ENCODE data around the gene SLC10A3. TPM values are rescaled to one million over a fixed set of nuclear protein-coding genes. Genes with fewer than 3 reads are reported as not detected.

Gene SLC10A3
- polyA plus RNA-seq, 2 donors = 24.7 to 26.3 TPM

DNA sequence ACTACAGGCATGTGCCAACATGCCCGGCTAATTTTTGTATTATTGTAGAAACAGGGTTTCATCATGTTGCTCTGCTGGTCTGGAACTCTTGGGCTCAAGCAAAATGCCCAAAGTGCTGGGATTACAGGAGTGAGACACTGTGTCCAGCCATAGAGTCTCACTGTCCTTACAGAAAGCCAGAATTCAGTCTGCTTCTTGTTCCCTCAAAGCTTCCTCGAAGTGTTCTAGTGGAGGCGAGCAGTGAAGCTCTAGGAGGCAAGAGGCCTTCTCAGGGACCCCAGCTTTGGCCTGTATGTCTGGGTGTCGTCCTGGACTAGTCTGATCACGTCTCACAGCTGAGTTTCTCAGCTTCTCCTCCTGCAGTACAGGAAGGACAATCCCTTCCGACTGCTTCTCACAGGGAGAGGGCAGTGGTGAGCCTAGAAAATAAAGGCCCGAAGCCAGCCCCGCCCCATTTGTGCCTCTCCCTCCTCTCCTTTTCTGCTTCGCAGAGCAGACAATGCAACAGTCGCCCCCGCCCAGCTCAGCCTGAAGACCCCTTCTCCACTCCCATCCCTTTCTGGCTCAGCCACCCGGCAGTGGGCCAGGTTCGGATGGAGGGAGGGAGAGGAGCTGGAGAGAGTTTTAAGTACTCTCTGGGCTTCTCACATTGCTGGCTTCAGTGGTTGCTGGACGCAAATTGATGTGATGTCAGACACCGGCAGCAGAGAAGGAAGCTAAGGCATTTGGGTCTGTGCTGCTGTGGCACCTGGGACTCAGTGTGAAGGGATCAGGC lies 36.7 kb upstream of the SLC10A3 start:
- H3K9me3 ChIP-seq (ENCODE audit: control insufficient read depth in 2 of 2, insufficient read depth in 1 of 2, low read depth in 1 of 2, low read length in 1 of 2) = no peaks in the 10 kb centered on the region
- no peak overlapping the region for H3K4me3 ChIP-seq (ENCODE audit: low read depth in 1 of 2, low read length in 2 of 2)
- 4 to 27% methylated on average over 15 of the region's 15 CpGs for WGBS, 2 donors
- peaks cover 0 to 2% of the 10 kb centered on the region in 2 donors for H3K4me1 ChIP-seq (ENCODE audit: control insufficient read depth in 2 of 2, insufficient read depth in 2 of 2, low read length in 1 of 2)
- peaks cover 0 to under 1% of the 10 kb centered on the region in 2 donors for H3K36me3 ChIP-seq (ENCODE audit: control insufficient read depth in 2 of 2, insufficient read depth in 2 of 2, low read length in 1 of 2)
- H3K27me3 ChIP-seq (ENCODE audit: control insufficient read depth in 1 of 2, insufficient read depth in 2 of 2, low read length in 2 of 2) = no peaks in the 10 kb centered on the region
- peak overlapping the region; percentile 84 to 96 for H3K27ac ChIP-seq (ENCODE audit: low read depth in 2 of 2, low read length in 1 of 2)

DNA sequence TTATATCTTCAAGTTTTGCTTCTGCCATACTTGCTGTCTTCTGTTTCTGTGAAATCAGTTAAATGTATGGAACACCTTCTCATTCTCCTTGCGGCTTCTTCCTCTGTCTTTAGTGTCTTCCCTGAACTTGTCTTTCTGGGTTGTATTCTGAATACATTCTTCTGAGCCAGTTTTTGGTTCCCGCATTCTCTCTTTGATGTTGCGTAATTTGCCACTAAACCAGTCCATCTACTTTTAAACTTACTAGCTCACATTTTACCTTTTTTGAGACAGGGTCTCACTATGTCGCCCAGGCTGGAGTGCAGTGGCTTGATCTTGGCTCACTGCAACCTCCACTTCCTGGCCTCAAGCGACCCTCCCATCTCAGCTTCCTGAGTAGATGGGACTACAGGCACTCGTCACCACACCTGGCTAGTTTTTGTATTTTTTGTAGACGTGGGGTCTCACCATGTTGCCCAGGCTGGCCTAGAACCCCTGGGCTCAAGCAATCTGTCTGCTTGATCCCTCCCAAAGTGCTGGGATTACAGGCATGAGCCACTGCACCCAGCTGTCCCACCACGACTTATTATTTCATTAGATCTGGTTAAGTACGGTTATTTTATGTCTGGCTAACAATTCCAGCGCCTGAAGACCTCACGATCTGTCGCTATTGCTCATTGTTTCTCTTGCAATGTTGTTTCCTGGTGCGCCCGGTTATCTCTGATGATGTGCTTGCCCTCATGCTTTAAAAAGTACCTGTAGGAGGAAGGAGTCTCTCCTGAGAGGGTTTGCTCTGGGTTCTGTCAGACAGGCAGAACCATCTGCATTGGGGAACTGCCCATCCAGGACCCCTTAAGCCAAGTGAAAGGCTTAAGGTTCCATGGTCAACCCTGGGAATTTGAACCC lies 35.4 kb upstream of the SLC10A3 start:
- peak overlapping the region; percentile 81 to 96 for H3K27ac ChIP-seq (ENCODE audit: low read depth in 2 of 2, low read length in 1 of 2)
- H3K9me3 ChIP-seq (ENCODE audit: control insufficient read depth in 2 of 2, insufficient read depth in 1 of 2, low read depth in 1 of 2, low read length in 1 of 2) = no peaks in the 10 kb centered on the region
- no peak overlapping the region for H3K4me3 ChIP-seq (ENCODE audit: low read depth in 1 of 2, low read length in 2 of 2)
- H3K27me3 ChIP-seq (ENCODE audit: control insufficient read depth in 1 of 2, insufficient read depth in 2 of 2, low read length in 2 of 2) = no peaks in the 10 kb centered on the region
- 60 to 75% methylated on average over 14 of the region's 14 CpGs for WGBS, 2 donors
- peaks cover 0 to 2% of the 10 kb centered on the region in 2 donors for H3K4me1 ChIP-seq (ENCODE audit: control insufficient read depth in 2 of 2, insufficient read depth in 2 of 2, low read length in 1 of 2)
- no peaks in the 10 kb centered on the region for H3K36me3 ChIP-seq (ENCODE audit: control insufficient read depth in 2 of 2, insufficient read depth in 2 of 2, low read length in 1 of 2)

DNA sequence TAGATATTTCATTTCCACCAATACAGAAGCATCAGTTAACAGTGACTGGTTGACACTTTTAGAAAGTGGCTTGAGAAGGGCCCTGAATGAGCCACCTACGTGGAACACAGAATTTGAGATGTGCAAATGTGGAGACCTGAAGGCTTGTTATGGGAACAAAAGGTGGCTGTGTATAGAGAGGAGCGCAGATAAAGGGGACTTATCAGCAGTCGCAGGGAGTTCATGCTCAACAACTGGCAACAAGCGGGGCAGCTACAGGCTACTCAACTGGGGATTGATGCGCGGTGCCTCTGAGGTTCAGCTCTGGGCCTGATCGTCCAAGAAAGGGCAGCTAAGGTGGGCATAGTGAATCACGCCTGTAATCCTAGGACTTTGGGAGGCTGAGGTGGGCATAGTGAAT lies 29.0 kb upstream of the SLC10A3 start:
- Histone ChIP-seq H3K9me3 (ENCODE audit: control insufficient read depth in 2 of 2, insufficient read depth in 1 of 2, low read depth in 1 of 2, low read length in 1 of 2) (no peaks in the 10 kb centered on the region), H3K27me3 (ENCODE audit: control insufficient read depth in 1 of 2, insufficient read depth in 2 of 2, low read length in 2 of 2) (no peaks in the 10 kb centered on the region), H3K4me3 (ENCODE audit: low read depth in 1 of 2, low read length in 2 of 2) (no peak overlapping the region), H3K27ac (ENCODE audit: low read depth in 2 of 2, low read length in 1 of 2) (no peak overlapping the region), H3K36me3 (ENCODE audit: control insufficient read depth in 2 of 2, insufficient read depth in 2 of 2, low read length in 1 of 2) (no peaks in the 10 kb centered on the region), H3K4me1 (ENCODE audit: control insufficient read depth in 2 of 2, insufficient read depth in 2 of 2, low read length in 1 of 2) (no peaks in the 10 kb centered on the region)
- WGBS, 2 donors = 92 to 97% methylated on average over 8 of the region's 8 CpGs

DNA sequence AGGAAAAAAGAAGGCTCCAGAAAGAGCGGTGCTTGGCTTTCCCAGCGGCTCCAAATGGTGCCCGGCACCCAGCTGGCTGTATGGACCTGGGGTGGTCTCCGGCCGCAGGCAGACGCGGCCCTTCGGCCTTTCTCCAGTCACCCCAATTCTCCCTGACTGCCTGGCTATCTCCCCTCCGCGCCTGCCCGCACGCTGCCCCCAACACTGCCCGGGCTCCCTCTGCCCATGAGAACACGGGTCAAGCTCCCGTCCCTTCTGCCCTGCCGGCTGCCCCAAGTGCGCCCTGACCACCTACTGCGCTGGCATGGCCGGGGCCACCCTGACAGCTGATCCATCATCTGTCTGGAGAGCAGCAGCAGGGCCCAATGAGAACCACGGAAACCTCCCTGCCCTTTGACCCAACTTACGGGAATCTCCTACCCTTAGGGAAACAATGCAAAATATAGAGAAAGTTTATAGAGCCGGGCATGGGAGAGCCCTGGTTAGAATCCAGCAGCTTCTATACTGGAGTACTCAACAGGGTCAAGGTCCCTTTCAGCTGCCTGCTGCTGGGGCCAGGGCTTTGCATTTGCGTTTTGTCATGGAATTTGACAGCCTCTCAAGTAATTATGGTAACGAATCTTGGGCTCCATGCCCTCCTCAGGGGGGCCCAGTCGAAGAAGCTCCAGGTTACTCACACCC lies 26.8 kb upstream of the SLC10A3 start:
- H3K4me1 ChIP-seq (ENCODE audit: control insufficient read depth in 2 of 2, insufficient read depth in 2 of 2, low read length in 1 of 2) = no peaks in the 10 kb centered on the region
- no peaks in the 10 kb centered on the region for H3K9me3 ChIP-seq (ENCODE audit: control insufficient read depth in 2 of 2, insufficient read depth in 1 of 2, low read depth in 1 of 2, low read length in 1 of 2)
- no peak overlapping the region for H3K4me3 ChIP-seq (ENCODE audit: low read depth in 1 of 2, low read length in 2 of 2)
- no peaks in the 10 kb centered on the region for H3K36me3 ChIP-seq (ENCODE audit: control insufficient read depth in 2 of 2, insufficient read depth in 2 of 2, low read length in 1 of 2)
- 47 to 49% methylated on average over 25 of the region's 25 CpGs for WGBS, 2 donors
- H3K27ac ChIP-seq (ENCODE audit: low read depth in 2 of 2, low read length in 1 of 2) = peak overlapping the region; percentile 88 to 95
- no peaks in the 10 kb centered on the region for H3K27me3 ChIP-seq (ENCODE audit: control insufficient read depth in 1 of 2, insufficient read depth in 2 of 2, low read length in 2 of 2)

DNA sequence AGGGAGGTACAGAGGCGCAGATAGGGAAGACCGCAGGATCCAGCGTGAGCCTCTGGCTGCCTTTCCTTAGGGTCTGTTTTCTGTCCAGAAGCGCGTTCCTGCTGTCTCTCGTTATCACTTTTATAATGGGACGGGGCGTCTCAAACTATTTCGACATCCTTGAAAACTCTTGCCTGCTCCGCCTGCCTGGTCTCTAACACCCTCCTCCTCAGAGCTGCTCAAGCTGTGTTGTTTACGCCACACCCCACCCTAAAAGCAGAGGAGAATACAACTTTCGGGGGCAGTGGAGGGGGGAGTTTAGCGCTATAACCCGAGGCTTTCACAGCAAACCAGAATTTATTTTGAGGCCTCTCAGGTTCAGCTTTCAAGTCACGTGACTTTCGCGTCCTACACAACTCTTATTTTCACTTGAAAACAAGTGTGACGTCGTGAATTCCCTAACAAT lies 26.2 kb upstream of the SLC10A3 start:
- Histone ChIP-seq H3K36me3 (ENCODE audit: control insufficient read depth in 2 of 2, insufficient read depth in 2 of 2, low read length in 1 of 2) (no peaks in the 10 kb centered on the region), H3K27me3 (ENCODE audit: control insufficient read depth in 1 of 2, insufficient read depth in 2 of 2, low read length in 2 of 2) (no peaks in the 10 kb centered on the region), H3K4me1 (ENCODE audit: control insufficient read depth in 2 of 2, insufficient read depth in 2 of 2, low read length in 1 of 2) (no peaks in the 10 kb centered on the region), H3K9me3 (ENCODE audit: control insufficient read depth in 2 of 2, insufficient read depth in 1 of 2, low read depth in 1 of 2, low read length in 1 of 2) (no peaks in the 10 kb centered on the region), H3K27ac (ENCODE audit: low read depth in 2 of 2, low read length in 1 of 2) (peak overlapping the region; percentile 88 to 95), H3K4me3 (ENCODE audit: low read depth in 1 of 2, low read length in 2 of 2) (peak overlapping the region; percentile 23 to 56)
- 2 to 28% methylated on average over 19 of the region's 19 CpGs for WGBS, 2 donors

DNA sequence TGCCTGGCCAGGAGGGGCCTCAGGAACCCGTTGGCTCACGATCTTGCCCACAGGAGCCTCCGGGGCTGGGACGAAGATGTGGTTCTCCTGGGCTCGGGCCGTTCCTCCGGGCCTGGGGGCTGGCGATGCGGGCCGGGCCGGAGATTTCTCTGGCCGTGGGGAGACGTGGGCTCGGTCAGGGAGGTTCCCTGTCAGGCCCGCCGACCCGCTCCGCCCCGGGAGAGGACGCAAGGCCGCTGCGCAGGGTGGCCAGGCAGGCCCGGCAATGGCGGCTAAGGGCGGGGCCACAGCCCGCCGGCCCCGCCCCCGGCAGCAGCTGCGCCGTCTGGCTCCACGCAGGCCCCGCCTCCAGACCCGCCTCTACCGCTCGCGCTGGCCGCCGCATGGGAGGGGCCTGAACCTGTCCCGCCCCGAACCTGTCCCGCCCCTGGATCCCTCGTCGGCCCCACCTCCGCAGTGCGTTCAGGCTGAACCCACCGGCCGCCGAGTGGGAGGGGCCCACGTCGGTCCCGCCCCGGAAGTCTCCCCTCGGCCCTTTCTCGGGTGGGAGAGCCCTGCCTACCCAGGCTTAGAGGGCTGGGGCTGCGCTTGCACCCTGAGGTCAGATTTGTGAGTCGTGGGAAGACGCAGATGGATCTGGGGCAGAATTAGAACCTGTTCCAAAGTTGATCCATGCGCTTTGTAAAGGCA lies 25.7 kb upstream of the SLC10A3 start, which contains the start of gene FAM3A:
TSS of gene FAM3A (minus strand) at position 267 of the 690 bp plus-strand sequence. CDS start 460 bp downstream, outside the sequence.
- H3K27ac ChIP-seq (ENCODE audit: low read depth in 2 of 2, low read length in 1 of 2) = peak within 1 kb of the TSS; percentile 88 to 95
- H3K4me3 ChIP-seq (ENCODE audit: low read depth in 1 of 2, low read length in 2 of 2) = peak within 1 kb of the TSS; percentile 52 to 68
- H3K9me3 ChIP-seq (ENCODE audit: control insufficient read depth in 2 of 2, insufficient read depth in 1 of 2, low read depth in 1 of 2, low read length in 1 of 2) = no peaks in the 10 kb centered on the region
- no peaks in the 10 kb centered on the region for H3K4me1 ChIP-seq (ENCODE audit: control insufficient read depth in 2 of 2, insufficient read depth in 2 of 2, low read length in 1 of 2)
- no peaks in the 10 kb centered on the region for H3K27me3 ChIP-seq (ENCODE audit: control insufficient read depth in 1 of 2, insufficient read depth in 2 of 2, low read length in 2 of 2)
- no peaks in the 10 kb centered on the region for H3K36me3 ChIP-seq (ENCODE audit: control insufficient read depth in 2 of 2, insufficient read depth in 2 of 2, low read length in 1 of 2)
- 1 to 37% methylated on average over 31 to 57 of the region's 59 CpGs for WGBS, 2 donors

DNA sequence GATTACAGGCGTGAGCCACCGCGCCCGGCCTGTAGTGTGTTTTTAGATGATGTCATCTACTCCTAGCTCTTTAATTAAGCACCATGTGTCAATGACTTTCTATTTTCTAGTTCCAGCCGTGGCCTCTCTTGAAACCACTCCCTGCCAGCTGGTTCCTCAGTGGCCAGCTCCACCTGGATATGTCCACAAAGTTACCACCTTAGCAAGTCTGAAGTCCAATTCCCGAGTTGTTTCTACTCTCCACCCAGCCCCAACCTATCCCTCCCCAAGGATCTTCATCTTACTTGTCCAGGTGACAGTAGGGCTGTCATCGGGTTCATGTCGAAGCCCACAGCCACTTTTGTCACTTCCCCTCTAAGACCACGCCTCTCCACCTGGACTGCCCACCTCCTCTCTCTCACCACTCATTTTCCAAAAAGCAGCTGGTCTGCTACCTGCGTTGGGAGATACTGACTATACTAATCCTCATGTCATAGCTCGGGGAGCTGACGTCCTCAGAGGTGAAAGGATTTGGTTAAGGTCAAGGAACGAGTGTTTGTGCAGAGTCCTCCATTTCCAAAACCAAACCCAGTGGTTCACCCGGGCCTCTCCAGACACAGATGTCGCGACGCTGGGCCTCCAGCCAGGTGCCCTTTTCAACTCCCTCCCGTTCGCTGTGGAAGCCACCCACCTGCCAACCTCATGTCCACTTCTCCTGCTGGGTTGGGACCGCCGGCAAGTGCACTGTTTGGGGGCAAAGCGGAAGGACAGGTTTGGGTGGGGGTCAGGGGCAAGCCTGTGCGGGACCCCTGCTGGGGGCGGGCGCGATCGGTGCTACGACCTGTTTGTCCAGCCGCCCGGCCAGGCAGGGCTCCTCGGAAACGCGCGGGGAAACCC lies 24.9 kb upstream of the SLC10A3 start:
- no peaks in the 10 kb centered on the region for H3K4me1 ChIP-seq (ENCODE audit: control insufficient read depth in 2 of 2, insufficient read depth in 2 of 2, low read length in 1 of 2)
- no peaks in the 10 kb centered on the region for H3K9me3 ChIP-seq (ENCODE audit: control insufficient read depth in 2 of 2, insufficient read depth in 1 of 2, low read depth in 1 of 2, low read length in 1 of 2)
- H3K27ac ChIP-seq (ENCODE audit: low read depth in 2 of 2, low read length in 1 of 2) = peak overlapping the region; percentile 73 to 90
- H3K36me3 ChIP-seq (ENCODE audit: control insufficient read depth in 2 of 2, insufficient read depth in 2 of 2, low read length in 1 of 2) = no peaks in the 10 kb centered on the region
- peak overlapping the region; percentile 52 to 68 for H3K4me3 ChIP-seq (ENCODE audit: low read depth in 1 of 2, low read length in 2 of 2)
- H3K27me3 ChIP-seq (ENCODE audit: control insufficient read depth in 1 of 2, insufficient read depth in 2 of 2, low read length in 2 of 2) = no peaks in the 10 kb centered on the region
- WGBS, 2 donors = 15 to 41% methylated on average over 28 to 34 of the region's 34 CpGs

DNA sequence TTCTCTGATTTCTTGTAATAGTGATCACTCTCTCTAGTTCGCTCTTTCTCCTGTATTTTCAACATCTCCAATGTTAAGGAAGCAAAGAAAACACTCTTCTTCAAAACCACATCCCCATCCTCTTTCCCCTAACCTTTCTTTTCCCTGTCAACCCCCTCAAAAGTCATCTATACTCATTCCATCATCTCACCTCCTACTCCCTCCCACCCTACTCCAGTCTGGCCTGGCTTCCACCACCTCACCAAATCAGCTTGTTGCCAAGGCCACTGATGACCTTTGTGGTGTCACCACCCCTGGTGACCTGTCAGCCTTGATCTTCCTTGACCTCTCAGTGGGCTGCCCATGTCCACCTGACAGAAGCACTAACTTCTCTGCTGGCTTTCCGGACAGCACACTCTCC lies 23.3 kb upstream of the SLC10A3 start:
- Histone ChIP-seq H3K4me3 (ENCODE audit: low read depth in 1 of 2, low read length in 2 of 2) (no peak overlapping the region), H3K36me3 (ENCODE audit: control insufficient read depth in 2 of 2, insufficient read depth in 2 of 2, low read length in 1 of 2) (no peaks in the 10 kb centered on the region), H3K9me3 (ENCODE audit: control insufficient read depth in 2 of 2, insufficient read depth in 1 of 2, low read depth in 1 of 2, low read length in 1 of 2) (no peaks in the 10 kb centered on the region), H3K27me3 (ENCODE audit: control insufficient read depth in 1 of 2, insufficient read depth in 2 of 2, low read length in 2 of 2) (no peaks in the 10 kb centered on the region), H3K27ac (ENCODE audit: low read depth in 2 of 2, low read length in 1 of 2) (no peak overlapping the region), H3K4me1 (ENCODE audit: control insufficient read depth in 2 of 2, insufficient read depth in 2 of 2, low read length in 1 of 2) (no peaks in the 10 kb centered on the region)
- 76 to 93% methylated on average over 2 of the region's 2 CpGs for WGBS, 2 donors
